ENCODE results near the gene CDC42BPB. TPM values are rescaled to one million over a fixed set of nuclear protein-coding genes. Genes with fewer than 3 reads are reported as not detected.

The CDC42BPB gene
- total RNA-seq, 4 donors from 2014 or later: 80.6 to 157 (median 118) TPM

- TF ChIP-seq, protein P1, sequence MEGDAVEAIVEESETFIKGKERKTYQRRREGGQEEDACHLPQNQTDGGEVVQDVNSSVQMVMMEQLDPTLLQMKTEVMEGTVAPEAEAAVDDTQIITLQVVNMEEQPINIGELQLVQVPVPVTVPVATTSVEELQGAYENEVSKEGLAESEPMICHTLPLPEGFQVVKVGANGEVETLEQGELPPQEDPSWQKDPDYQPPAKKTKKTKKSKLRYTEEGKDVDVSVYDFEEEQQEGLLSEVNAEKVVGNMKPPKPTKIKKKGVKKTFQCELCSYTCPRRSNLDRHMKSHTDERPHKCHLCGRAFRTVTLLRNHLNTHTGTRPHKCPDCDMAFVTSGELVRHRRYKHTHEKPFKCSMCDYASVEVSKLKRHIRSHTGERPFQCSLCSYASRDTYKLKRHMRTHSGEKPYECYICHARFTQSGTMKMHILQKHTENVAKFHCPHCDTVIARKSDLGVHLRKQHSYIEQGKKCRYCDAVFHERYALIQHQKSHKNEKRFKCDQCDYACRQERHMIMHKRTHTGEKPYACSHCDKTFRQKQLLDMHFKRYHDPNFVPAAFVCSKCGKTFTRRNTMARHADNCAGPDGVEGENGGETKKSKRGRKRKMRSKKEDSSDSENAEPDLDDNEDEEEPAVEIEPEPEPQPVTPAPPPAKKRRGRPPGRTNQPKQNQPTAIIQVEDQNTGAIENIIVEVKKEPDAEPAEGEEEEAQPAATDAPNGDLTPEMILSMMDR (IDR thresholded peaks at IDR 0.05): no peak
- TF ChIP-seq POLR2A (IDR thresholded peaks at IDR 0.05): no peak
- H3K36me3 ChIP-seq: no peaks in the 10 kb centered on the region
- intact Hi-C loops (cut with DNase I; ENCODE audit: low total_unique reads): no loop called here
- no peaks in the 10 kb centered on the region for H3K9me3 ChIP-seq
- H3K4me3 ChIP-seq: no peak overlapping the region
- DNase-seq: no peak
- H3K4me1 ChIP-seq: no peaks in the 10 kb centered on the region
- no peaks in the 10 kb centered on the region for H3K27me3 ChIP-seq
- no peak overlapping the region for H3K27ac ChIP-seq
Measured at GRCh38 chr14:102940729-102941362, 116.5 kb downstream of the CDC42BPB start.

GRCh38 chr14:102939820-102940561 lies 117.4 kb downstream of the CDC42BPB start:
- no peaks in the 10 kb centered on the region for H3K9me3 ChIP-seq
- no peak overlapping the region for H3K4me3 ChIP-seq
- H3K36me3 ChIP-seq: no peaks in the 10 kb centered on the region
- no peak for DNase-seq
- no peak for TF ChIP-seq POLR2A (IDR thresholded peaks at IDR 0.05)
- TF ChIP-seq, protein P1 (IDR thresholded peaks at IDR 0.05): no peak
- no peak overlapping the region for H3K27ac ChIP-seq
- H3K4me1 ChIP-seq: no peaks in the 10 kb centered on the region
- H3K27me3 ChIP-seq: no peaks in the 10 kb centered on the region
- intact Hi-C loops (cut with DNase I; ENCODE audit: low total_unique reads): no loop called here

DNA sequence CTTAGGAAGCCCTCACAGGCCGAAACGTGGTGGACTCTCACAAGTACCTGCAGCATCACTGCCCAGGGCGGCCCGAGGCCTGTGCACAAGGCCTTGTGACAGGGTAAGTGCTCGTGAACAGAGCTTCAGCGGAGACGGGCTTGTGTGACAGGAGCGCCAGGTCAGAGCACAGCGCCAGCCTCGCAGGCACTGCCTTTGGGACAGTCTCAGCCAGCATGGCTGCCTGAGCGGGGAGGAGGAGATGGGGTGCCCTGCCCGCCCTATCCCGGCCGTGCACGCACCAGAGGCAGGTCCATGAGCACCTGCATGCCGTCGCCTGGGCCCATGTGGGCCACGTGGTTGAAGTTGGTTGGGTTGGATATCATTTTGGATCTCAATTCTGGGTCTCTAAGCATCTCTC lies 118.0 kb downstream of the CDC42BPB start:
- Histone ChIP-seq H3K4me3 (no peak overlapping the region), H3K27ac (no peak overlapping the region), H3K9me3 (no peaks in the 10 kb centered on the region), H3K4me1 (no peaks in the 10 kb centered on the region), H3K36me3 (no peaks in the 10 kb centered on the region), H3K27me3 (no peaks in the 10 kb centered on the region)
- TF ChIP-seq, protein P1 (IDR thresholded peaks at IDR 0.05): no peak
- TF ChIP-seq POLR2A (IDR thresholded peaks at IDR 0.05): no peak
- intact Hi-C loops (cut with DNase I; ENCODE audit: low total_unique reads): no loop called here
- DNase-seq: no peak

DNA sequence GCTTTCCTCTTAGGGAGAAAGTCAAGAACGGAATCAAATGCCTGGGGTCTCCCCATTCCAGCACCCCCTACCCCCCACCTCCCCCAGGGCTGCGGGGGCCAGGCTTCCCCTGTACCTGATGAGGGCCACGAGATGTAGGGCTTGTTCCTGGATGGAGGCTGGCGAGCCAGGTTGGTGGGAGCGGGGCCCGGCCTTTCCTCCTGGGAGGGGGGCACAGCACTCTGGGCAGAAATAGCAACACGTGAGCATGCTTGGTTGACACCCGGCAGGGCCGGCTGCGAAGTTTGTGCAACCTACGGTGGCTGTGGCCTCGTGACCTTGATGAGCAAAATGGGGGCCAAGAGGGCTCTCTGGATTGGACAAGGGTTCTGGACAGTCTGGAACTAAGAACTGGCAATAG lies 119.2 kb downstream of the CDC42BPB start:
- intact Hi-C loops (cut with DNase I; ENCODE audit: low total_unique reads): no loop called here
- Histone ChIP-seq H3K36me3 (no peaks in the 10 kb centered on the region), H3K27ac (no peak overlapping the region), H3K9me3 (no peaks in the 10 kb centered on the region), H3K27me3 (no peaks in the 10 kb centered on the region), H3K4me3 (no peak overlapping the region), H3K4me1 (no peaks in the 10 kb centered on the region)
- TF ChIP-seq, protein P1 (IDR thresholded peaks at IDR 0.05): no peak
- no peak for TF ChIP-seq POLR2A (IDR thresholded peaks at IDR 0.05)
- DNase-seq: no peak
